ENCODE measurements around the gene ERCC4.

GRCh38 chr16:13931845-13932244, 11.9 kb downstream of the ERCC4 start:
- TF ChIP-seq, protein P1, sequence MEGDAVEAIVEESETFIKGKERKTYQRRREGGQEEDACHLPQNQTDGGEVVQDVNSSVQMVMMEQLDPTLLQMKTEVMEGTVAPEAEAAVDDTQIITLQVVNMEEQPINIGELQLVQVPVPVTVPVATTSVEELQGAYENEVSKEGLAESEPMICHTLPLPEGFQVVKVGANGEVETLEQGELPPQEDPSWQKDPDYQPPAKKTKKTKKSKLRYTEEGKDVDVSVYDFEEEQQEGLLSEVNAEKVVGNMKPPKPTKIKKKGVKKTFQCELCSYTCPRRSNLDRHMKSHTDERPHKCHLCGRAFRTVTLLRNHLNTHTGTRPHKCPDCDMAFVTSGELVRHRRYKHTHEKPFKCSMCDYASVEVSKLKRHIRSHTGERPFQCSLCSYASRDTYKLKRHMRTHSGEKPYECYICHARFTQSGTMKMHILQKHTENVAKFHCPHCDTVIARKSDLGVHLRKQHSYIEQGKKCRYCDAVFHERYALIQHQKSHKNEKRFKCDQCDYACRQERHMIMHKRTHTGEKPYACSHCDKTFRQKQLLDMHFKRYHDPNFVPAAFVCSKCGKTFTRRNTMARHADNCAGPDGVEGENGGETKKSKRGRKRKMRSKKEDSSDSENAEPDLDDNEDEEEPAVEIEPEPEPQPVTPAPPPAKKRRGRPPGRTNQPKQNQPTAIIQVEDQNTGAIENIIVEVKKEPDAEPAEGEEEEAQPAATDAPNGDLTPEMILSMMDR (IDR thresholded peaks at IDR 0.05): no peak
- TF ChIP-seq POLR2A (IDR thresholded peaks at IDR 0.05): no peak
- no peak for TF ChIP-seq EP300 (IDR thresholded peaks at IDR 0.05)

All from ovary (tissue), 3 donors.